ENCODE results near the gene ASS1.

The ASS1 gene

GRCh38 chr9:130539420-130540223 lies 94.9 kb downstream of the ASS1 start:
- no peak for DNase-seq

- no peak for DNase-seq
Observed at GRCh38 chr9:130541533-130541932, 96.8 kb downstream of the ASS1 start.

GRCh38 chr9:130542038-130542437 lies 97.3 kb downstream of the ASS1 start:
- DNase-seq, result no peak

GRCh38 chr9:130542457-130543228 lies 97.9 kb downstream of the ASS1 start:
- no peak for DNase-seq

- no peak for DNase-seq
Observed at GRCh38 chr9:130543368-130543767, 98.6 kb downstream of the ASS1 start.

GRCh38 chr9:130543859-130544258 lies 99.1 kb downstream of the ASS1 start:
- DNase-seq, result no peak

GRCh38 chr9:130544364-130544763 lies 99.6 kb downstream of the ASS1 start:
- no peak for DNase-seq

- DNase-seq, result no peak
Observed at GRCh38 chr9:130548103-130548502, 103.3 kb downstream of the ASS1 start.

- peak; percentile 38 for DNase-seq
Observed at GRCh38 chr9:130549093-130549735, 104.5 kb downstream of the ASS1 start.

Measured in RPMI8226 (cell line).